Breast epithelium (tissue), 3 donors: ENCODE data around the gene ROR2.

Source experiments
- POLR2A ChIP-seq: fragments of 450-650 bp; IDR thresholded peaks from one replicate; pipeline ENCODE4 v1.6.1; 2016; ENCODE audit warnings: antibody characterized with exemption, mild to moderate bottlenecking, moderate library complexity
- TF ChIP-seq, protein P1 (sequence below), 3 donors: fragments of 450-650 bp; IDR thresholded peaks; one replicate each; pipeline ENCODE4 v1.5.1; 2016 to 2017; ENCODE audit warnings: antibody characterized with exemption in 3 of 3, mild to moderate bottlenecking in 3 of 3, moderate library complexity in 3 of 3

DNA sequence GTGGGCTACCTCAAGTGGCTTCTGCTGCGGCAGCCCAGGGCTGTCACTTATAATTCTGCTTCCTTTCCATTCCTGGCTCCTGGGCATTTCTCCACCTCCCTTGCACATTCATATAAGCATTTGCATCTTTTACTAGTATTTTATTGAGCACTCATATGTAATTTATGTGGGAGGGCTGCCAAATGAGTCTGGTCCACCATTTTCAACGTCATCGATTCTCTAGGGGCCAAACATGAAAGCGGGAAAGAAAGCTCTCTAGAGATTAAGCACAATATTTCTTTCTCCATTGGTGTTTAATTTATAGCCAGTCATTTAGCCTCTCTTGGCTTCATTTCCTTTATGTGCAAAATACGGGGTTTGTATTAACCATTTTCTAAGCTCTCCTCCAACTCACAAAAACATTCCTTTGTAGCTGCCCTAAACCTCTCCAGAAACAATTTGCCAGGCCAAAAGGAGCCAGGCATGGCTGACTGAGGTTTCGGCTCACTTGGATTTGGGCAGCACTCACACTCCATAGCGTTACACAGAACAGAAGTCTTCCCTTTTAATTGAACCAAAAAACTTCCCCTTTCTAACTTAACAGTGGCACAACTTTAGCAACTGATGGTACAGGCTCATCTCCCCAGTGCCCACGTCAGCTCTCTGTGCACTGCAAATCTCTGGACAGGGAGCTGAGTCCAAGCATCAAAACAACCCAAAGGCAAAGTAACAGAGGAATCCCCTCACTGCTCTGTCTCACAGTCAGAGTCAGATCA lies 183.5 kb downstream of the ROR2 start:
- TF ChIP-seq, protein P1, sequence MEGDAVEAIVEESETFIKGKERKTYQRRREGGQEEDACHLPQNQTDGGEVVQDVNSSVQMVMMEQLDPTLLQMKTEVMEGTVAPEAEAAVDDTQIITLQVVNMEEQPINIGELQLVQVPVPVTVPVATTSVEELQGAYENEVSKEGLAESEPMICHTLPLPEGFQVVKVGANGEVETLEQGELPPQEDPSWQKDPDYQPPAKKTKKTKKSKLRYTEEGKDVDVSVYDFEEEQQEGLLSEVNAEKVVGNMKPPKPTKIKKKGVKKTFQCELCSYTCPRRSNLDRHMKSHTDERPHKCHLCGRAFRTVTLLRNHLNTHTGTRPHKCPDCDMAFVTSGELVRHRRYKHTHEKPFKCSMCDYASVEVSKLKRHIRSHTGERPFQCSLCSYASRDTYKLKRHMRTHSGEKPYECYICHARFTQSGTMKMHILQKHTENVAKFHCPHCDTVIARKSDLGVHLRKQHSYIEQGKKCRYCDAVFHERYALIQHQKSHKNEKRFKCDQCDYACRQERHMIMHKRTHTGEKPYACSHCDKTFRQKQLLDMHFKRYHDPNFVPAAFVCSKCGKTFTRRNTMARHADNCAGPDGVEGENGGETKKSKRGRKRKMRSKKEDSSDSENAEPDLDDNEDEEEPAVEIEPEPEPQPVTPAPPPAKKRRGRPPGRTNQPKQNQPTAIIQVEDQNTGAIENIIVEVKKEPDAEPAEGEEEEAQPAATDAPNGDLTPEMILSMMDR (IDR thresholded peaks at IDR 0.05) = no peak
- TF ChIP-seq POLR2A = no peak
